SIG-M5 treated with dmso at 0.1 percent for 504 hours (cell line): ENCODE data around the gene MLN.
"Not testable (repeated sequence)": the region's sequence is repeated elsewhere in the genome, so short reads cannot be mapped to it uniquely, and the experiment has no call there.

ENCODE experiments used
- DNase-seq: peaks from one replicate; lab custom pipeline; 2025; ENCODE audit not compliant: unreplicated experiment; lab: John Stamatoyannopoulos, UW

MLN gene

DNA sequence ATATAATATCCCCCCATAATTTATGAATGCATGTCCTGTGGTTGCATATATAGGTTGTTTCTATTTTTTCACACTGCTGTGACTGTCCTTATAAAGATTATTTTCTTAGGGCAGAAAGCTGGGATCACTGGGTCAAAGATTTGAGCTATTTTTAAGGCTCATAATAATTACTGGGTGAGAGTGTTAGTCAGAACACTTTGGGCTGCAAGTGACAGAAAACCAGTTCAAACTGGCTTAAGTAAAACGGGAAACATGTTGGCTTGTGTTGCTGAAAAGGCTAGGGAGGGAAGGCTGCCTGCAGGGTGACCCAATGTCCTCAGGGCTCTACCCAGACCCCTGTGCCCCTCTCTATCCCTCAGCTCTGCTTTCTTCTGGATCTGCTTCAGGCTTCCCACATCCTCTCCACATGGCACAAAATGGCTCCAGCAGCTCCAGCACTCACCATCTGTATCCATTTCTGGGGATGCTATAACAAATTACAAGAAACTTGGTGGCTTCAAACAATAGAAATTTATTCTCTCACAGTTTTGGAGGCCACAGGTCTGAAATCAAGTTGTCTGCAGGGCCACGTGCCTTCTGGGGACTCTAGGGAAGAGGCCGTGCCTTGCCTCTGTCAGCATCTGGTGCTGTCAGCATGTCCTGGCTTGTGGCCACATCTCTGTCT is 33.1 kb upstream of the MLN start:
- no peak for DNase-seq

DNA sequence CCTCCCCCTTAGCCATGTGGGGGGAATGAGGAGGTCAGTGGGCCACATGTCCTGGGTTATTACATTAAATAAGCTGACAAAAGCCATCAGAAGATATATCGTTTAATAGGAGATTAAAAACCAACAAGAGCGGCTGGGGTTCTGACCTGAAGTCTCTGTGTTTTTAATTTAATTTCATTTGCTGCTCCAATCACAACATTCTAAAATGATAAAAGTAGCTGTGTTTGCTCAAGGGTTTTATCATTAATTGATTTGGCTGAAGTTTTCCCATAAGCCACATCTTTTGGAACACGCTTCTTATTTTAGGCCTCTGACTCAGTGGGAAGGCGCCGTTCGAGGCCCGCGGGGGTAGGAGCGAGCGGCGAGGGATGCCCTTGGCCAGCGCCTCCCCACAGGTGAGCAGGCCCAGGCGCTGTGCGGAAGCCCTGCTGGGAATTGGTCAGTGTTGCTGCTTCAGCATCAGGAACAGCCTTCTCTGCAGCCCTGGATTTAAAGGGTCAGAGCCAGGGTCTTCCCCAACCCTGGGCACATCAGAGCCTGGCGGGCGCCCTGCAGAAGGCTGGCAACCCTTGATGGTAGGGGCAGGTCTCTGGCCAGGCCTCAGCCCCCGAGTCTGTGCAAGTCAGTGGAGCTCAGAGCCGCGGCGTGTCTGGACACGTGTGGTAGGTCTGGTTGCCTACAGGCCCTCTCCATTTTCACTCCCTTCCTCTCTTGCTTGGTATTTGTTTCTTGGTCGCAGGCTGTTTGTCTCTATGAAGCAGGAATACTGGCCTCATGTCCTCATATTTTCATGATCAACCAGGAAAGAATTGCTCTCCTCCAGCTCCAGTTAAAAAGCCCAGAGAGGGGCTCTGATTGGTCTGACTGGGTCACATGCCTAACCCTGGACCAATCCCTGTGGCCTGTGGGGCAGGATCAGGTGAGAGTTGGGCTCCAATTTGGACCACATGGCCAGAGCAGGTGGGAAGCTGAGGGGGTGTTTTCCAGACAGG is 30.9 kb upstream of the MLN start:
- no peak for DNase-seq

DNA sequence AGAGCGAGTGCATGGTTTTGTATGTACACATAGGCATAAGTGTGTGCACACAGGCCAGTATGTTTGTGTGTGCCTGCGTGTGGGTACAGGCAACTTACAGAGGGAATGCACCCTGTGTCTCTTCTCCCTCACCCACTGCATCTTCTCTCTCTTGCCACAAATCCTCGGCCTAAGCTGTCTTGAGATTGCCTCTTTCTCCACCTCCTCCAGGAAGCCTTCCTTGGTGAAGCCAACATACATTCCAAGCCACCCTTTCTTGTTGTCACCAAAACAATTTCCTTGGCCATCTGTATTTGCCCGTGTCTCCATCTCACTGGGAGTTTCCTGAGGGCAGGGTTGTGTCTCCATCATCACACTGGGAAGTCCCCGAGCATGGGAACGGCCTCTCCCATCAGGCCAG is 29.8 kb upstream of the MLN start:
- no peak for DNase-seq

DNA sequence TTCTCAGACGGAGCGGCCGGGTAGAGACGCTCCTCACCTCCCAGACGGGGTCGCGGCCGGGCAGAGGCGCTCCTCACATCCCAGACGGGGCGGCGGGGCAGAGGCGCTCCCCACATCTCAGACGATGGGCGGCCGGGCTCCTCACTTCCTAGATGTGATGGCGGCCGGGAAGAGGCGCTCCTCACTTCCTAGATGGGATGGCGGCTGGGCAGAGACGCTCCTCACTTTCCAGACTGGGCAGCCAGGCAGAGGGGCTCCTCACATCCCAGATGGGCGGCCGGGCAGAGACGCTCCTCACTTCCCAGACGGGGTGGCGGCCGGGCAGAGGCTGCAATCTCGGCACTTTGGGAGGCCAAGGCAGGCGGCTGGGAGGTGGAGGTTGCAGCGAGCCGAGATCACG is 29.0 kb upstream of the MLN start:
- DNase-seq, result not testable (repeated sequence)

DNA sequence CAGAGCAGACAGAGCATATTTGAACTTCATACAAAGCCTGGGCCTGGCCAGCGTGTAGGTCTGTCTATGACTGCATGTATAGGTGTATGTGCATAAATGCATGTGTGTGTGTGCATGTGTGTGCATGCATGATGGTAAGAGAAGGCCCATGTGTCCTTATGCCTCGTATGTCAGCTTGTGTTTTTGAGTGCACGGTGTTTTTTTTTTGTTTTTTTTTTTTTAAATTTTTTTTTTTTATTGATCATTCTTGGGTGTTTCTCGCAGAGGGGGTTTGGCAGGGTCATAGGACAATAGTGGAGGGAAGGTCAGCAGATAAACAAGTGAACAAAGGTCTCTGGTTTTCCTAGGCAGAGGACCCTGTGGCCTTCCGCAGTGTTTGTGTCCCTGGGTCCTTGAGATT is 27.9 kb upstream of the MLN start:
- DNase-seq, result not testable (repeated sequence)

DNA sequence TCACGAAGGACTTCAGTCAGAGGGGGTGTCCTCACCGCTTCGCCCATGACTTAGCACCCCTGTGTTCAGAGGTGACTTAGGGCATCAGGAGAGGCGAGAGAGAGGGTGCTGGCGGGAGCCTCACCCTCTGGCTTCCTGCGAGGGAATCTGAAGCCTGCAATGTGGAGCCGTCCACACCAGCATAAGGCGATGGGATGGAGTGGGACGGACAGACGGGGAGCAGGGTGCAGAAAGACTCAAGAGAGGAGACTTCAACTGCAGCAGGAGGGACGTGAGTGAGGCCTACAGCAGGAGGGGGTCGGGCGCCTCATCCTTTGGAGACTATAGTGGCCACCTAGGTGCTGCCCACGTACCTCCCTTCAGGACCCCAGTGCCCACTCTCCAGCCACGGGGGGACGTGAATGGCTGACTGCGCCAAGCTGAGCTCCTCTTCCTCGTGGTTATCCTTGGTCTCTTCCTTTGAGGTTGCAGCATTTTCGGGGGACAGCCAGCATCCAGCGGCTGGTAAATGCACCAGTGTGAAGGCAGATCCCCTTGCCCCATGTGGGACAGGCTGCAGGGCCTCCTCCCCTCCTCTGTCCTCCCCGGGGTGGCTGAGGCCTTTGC is 26.9 kb upstream of the MLN start:
- no peak for DNase-seq

DNA sequence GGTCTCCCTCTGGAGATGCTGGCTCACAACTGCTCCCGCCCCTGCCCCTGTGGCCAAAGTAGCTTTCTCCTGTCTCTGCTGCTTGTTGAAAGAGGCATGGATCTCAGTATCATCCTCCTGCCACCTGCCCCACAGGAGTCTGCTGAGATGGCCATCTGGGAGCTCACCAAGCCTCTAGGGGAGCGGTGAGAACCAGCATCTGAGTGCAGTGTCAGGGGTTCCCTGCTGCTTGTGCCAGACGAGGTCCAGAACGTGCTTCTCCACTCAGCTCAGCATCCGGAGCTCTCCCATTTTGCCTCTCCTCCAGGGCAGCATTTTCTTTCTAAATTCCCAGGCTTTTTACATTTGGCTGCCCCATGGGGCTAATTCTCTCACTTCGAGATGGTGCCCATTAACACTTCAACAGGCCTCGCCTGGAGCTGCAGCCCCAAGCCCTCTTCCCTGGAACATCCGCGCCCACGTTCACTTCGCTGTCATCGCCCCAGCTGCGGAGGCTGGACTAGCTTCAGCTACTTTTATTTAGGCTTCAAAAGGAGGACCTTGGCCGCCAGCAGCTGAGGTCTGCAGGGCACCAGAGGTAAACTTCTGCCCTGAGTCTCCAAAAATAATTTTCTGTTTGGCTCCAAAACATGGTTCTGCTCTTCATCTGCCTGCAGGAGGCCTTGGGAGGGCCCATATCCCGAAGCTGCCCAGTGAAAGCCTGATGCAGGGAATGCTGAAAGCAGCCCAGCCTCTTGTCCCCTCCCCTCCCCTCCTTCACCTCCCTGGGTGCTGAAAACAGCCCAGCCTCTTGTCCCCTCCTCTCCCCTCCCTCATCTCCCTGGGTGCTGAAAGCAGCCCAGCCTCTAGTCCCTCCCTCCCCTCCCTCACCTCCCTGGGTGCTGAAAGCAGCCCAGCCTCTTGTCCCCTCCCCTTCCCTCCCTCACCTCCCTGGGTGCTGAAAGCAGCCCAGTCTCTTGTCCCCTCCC is 25.2 kb upstream of the MLN start:
- no peak for DNase-seq

DNA sequence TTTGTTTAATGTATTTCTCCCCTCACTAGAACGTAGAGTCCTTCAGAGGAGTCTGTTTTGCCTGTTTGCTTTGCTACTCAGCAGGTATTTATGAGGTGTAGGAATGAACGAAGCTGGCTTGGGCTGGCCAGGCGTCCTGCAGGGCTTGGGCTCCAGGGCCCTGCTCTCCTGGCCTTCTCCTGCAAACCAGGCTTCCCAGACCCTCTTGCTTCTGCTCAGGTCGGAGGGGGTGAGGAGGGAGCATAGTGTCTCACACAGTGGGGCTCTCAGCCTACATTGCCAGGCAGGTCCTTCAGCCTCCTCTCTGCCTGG is 24.6 kb upstream of the MLN start:
- DNase-seq, result no peak

DNA sequence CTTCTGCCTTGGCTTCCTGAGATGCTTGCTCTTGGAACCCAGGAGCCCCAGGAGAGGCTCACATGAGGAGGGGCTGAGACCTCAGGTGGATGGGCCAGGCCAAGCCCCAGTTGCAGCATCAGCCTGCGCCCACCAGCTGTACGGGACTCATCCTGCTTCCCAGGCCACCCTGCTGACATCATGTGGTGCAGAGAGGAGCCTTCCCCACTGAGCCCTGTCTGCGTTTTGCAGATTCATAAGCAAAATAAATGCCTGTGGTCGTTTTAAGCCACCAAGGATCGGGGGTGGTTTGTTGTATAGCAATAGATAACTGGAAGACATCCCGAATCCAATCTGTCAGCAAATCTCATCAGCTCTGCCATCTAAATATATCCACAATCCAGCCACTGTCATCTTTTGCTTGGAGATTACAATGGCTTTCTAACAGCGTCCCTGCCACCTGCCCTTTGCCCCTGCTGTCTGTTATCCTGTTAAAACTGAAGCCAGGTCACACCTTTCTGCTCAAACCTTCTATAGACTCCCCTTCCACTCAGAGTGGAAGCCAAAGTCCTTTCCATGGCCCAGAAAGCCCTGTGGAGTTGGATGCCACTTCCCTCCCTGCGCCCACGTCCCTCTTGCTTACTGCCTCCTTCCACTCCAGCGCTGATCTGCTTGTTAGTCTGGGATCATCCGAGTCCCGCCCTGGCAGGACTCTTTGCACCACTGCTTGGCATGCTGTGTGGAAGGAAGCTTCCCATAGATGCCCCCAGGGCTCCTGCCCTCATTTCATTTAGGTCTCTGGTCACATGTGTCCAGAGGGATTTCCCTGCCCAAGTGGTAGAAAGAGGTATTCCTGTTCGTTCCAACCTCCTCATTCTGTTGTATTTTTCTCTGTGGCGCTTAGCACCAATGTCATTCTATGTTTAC is 24.0 kb upstream of the MLN start:
- DNase-seq, result no peak

DNA sequence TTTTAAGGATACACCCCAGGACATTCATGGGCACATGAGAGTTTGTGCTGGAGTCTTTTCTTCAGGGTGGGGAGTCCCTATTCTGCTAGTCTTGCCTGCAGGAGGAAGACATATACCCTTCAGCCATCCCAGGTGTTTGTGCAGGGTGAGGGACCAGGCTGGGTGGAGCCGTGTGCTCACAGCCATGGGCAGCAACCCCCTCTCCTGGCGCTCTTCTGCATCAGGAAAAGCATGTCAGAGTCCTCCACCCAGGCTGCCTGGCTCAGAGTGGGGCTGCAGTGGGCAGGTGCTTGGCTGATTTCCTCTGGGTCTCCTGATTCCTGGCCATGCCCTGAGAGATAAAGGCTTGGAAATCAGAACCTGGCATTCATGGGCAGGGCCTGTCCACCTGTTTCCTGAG is 22.7 kb upstream of the MLN start:
- DNase-seq, result no peak

DNA sequence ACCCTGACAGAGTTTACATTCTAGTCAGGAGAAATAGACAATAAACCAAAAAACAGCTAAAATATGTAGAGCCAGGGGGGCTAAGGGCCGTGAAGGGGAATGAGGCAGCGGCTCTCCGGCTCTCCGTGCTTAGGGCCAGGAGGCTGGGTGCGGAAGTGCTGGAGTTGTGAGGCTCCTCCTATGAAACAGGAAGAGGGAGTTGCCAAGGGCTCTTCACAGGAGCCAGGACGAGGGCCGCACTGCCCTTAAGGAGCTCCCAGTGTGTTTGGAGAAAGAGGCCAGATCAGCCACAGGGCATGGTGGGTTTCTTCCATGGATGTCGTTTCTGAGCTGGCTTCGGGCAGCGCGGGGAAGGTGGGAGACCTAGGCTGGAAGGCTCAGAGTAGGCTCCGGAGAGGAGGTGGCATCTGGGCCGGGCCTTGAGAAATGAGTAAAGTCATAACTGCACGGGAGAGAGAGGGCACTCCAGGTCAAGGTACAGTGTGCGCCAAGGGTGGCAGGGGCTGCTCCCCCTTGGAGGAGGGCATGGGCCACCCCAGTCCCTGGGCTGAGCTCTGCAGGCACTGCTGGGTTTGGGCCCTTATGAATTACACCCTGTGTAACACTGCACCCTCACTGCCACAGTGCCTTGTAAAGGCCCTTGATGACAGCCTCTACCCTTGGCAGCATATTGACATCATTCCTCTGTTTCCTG is 20.8 kb upstream of the MLN start:
- no peak for DNase-seq

DNA sequence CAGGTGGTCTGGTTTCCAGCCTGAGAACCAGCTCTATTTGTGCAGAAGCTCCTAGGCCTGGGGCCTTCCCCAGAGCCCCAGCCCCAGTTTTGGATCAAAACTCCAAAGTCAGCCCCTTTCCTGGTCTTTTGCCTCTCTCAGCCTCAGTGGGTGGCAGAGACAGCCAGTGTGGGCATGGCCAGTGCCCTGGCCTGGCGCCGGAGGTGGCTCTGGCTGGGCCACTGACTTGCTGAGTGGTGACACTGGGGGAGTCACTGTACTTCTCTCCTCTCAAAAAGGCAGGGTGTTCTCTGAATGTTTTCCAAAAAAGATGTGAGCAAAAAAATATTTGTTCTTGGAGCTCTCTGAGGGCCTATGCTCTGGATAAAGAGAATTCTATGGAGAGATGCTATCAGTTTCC is 20.0 kb upstream of the MLN start:
- no peak for DNase-seq

DNA sequence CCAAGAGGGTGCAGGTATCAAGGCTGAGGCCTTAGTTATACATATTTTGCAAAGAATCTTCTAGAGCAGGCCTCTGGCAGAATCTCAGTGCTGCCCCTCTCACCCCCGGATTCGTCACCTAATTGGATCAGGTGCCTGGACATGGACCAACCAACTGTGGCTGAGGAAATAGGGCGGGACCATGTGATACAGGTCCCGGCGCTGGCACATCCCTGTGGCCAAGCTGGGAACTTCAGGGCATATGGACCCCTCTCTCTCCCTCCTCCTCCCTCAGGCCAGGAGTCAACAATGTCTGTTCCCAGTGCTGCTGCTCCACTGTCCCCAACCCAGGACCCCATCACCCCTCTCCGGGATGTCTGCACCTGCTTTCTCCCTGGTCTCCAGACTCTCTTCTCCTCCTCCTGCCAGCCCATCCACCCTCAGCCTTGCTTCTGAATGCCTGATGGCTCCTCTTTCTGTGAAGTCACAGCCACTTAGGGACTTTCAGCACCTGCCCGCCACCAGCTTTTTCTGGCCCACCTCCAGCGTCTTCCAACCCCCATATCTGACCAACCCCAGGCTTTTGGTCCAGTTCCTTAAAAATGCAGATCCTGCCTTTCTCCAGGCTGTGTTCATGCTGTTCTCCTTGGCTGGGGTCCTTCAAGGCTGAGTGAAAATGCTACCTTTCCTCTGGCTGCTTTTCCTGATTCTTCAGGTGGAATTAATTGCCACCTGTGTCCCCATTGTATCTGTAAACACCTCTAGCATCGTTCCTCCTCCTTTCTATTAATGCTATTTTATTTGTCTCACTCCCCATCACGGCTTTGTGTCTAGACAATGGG is 19.0 kb upstream of the MLN start:
- peak; percentile 7 for DNase-seq

DNA sequence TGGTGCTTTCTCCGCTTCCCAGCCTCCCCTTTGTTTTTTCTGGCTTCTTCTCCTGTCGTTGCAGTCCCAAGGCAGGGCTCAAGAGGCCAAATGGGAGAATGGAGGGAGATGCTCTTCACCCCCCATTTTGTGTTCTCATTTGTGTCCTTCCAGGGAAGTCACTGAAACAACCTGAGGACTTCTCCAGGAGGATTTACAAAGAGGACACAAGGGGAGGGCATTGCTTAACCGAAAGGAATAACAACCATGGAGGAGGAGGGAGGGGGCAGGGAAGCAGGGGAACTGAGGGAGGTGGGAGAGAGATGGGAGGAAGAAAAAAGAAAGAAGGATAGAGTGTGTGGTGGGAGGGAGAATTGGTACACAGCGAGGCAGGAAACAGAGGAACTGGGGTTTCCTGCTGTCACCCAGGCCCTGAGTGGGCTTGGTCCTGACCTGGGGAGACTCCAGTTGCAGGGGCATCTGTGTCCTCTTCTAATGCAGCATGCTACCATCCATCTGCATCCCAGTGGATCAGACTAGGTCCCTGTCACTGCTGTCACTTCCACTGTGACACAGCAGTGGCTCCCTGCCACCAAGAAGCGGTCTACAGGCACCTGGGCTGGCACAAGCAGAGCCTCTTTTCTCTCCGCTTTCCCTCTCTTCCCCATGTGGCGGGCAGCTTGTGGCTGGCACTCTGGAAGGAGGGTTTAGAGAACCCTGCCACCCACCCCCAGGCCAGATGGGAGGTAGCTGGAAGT is 17.1 kb upstream of the MLN start:
- DNase-seq, result no peak

DNA sequence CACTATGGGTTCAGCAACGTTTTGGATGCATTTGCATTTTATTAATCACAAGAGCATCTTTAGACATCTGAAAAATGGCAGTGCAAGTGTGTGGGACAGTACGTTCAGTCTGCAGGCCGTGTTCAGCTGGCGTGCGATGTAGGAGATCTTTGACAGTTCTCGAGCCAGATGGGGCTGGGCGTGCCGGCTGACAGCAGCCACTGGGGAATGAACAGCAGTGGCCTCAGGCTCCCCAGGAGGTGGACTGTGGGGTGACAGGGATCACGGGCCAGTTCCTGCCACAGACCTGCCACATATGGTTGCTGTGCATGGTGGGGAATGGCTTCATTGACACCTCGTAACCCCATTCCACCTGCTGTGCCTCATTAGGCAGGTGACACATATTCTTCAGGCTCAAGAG is 16.4 kb upstream of the MLN start:
- DNase-seq, result no peak

DNA sequence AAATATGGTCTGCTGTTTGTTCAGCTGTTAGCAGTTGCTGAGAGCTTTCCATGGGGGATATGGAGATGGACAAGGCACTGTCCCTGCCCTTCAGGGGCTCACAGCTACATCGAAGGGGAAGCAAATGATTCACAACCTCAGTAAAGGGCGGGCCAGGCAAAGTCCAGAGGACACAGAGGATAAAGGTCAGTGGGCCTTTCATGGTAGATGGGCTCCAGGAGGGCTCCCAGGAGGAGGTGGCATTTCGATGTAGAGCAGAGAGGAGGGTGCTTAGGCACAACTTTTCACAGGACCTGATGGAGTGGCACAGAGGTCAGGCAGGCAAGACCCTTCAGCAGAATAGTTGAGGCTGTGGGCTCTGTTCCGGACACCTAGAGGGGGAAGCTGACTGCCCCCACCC is 15.2 kb upstream of the MLN start:
- DNase-seq, result no peak

DNA sequence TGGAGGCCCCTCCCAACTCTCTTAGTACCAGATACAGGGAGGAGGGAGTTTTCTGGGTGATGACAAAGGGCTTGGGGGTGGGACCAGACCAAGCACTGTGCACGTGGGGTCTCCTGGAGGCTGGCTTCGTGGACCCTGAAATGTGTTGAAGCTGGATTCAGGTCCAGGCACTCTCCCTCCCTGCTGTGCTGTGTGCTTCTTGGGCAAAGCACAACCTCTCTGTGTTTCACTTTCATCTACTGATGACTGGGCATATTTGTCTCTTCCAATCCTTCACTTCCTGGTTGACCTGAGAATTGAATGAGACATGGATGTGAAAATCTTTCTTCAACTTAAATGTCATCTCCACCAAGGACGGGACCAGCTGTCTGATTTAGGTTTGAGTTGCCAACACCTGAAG is 14.5 kb upstream of the MLN start:
- DNase-seq, result no peak

DNA sequence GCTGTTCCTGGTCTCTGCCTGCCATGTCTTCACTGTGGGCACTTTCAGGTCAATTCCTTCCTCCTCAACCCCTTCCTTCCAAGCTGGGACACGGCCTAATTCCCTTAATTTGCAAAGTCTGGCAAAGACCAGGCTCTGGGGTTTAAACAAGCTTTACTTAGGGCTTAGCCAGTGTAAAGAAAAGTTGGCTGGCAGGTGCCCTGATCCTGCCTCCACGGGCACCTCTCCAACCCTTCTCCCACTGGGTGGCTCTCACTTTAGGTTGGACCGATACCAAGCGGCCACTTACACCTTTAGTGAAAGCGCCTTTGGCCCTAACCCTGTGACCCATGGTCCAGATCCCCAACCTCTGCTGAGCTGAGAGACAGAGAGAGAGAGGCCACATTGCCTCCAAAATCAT is 13.7 kb upstream of the MLN start:
- no peak for DNase-seq
